ENCODE measurements around the gene PPFIA2. TPM values are rescaled to one million over a fixed set of nuclear protein-coding genes. Genes with fewer than 3 reads are reported as not detected.

PPFIA2 gene
- total and polyA plus RNA-seq, 10 of the 15 experiments (the other 5 are each of a cell fraction or from before 2014, with no cell fraction given): 0.06 to 0.39 (median 0.18) TPM; not detected in 6

- DNase-seq (ENCODE audit: low read depth, low spot score) (no peak), FAIRE-seq (peak; percentile 23), ATAC-seq (peak; percentile 75)
- no peaks in the 10 kb centered on the region for H3K9me3 ChIP-seq (replicated peaks; ENCODE audit: control insufficient read depth, insufficient read depth, low read length)
- SMC1A ChIA-PET (ENCODE audit: uncharacterized antibody, unreplicated experiment): interaction anchor here (1.2 kb wide), 1 partner anchor 13 kb away, joined by 3 read pairs; no protein-coding TSS in a partner anchor
- no peak overlapping the region for H2AFZ ChIP-seq (ENCODE audit: control insufficient read depth, low read depth, low read length)
- no TSS peak for BruUV-seq (replicated peaks)
- RAD21 ChIA-PET (ENCODE audit: unreplicated experiment): no interaction called here
- H4K20me1 ChIP-seq (ENCODE audit: control insufficient read depth, insufficient read depth): no peaks in the 10 kb centered on the region
- no peak overlapping the region for H3K4me2 ChIP-seq (ENCODE audit: control insufficient read depth, insufficient read depth)
- H3K27ac ChIP-seq (ENCODE audit: control insufficient read depth, insufficient read depth): no peak overlapping the region
- no peaks in the 10 kb centered on the region for H3K36me3 ChIP-seq (ENCODE audit: control insufficient read depth in 2 of 2, insufficient read depth in 2 of 2, low read length in 1 of 2)
- no peaks in the 10 kb centered on the region for H3K79me2 ChIP-seq (ENCODE audit: control insufficient read depth, insufficient read depth, low read length)
- in situ Hi-C loops (cut with MboI): no loop called here
- no peak for TF ChIP-seq MTA2 (IDR thresholded peaks at IDR 0.05; ENCODE audit: low read depth)
- no peak for TF ChIP-seq ZNF592 (IDR thresholded peaks at IDR 0.05)
- TF ChIP-seq RAD21 (IDR thresholded peaks at IDR 0.05; ENCODE audit: insufficient read depth, low read depth, low read length): peak; percentile 40
- TF ChIP-seq ATF7 (IDR thresholded peaks at IDR 0.05; ENCODE audit: low read depth): no peak
- peak; percentile 24; the same call in 1 of the 2 replicates for TF ChIP-seq SMC3 (IDR thresholded peaks at IDR 0.05; ENCODE audit: borderline replicate concordance, low read length)
- peak; percentile 37 to 55 (median 42); a peak in 5 of 6 replicates for TF ChIP-seq CTCF (IDR thresholded peaks at IDR 0.05 in 2 of 3, conservative IDR thresholded peaks at IDR 0.05 in 1 of 3; ENCODE audit: control insufficient read depth in 2 of 3, extremely low read depth in 1 of 3, insufficient read depth in 1 of 3, low read depth in 3 of 3, low read length in 3 of 3)
- no peak for TF ChIP-seq ATF3 (IDR thresholded peaks at IDR 0.05; ENCODE audit: borderline replicate concordance, extremely low read depth, low read depth, low read length)
- intact Hi-C loops (cut with micrococcal nuclease; ENCODE audit: unreplicated experiment): loop anchor here (2.0 kb wide), 1 partner anchor 178 kb away; no protein-coding TSS in a partner anchor
- no peak overlapping the region for H3K4me3 ChIP-seq
- POLR2A ChIA-PET: no interaction called here
- 42% methylated on average over 5 of the region's 5 CpGs for WGBS (ENCODE audit: insufficient coverage, insufficient replicate concordance, low lambda C conversion rate, missing lambda C conversion rate)
- CTCF ChIA-PET: interaction anchor here (0.6 to 1.6 kb wide), 11 partner anchors 10 to 471 kb away, joined by 3 to 6 read pairs (median 3); no protein-coding TSS in a partner anchor
- H3K4me1 ChIP-seq (ENCODE audit: control insufficient read depth, insufficient read depth, low read length): no peaks in the 10 kb centered on the region
- no peaks in the 10 kb centered on the region for H3K27me3 ChIP-seq (replicated peaks in 1 of 2; ENCODE audit: control insufficient read depth in 2 of 2, insufficient read depth in 2 of 2, low read length in 1 of 2)
- no peak overlapping the region for H3K9ac ChIP-seq (ENCODE audit: control insufficient read depth, insufficient read depth, low read length)
Observed at GRCh38 chr12:81450920-81451739, 308.0 kb downstream of the PPFIA2 start.

Data from GM12878 (cell line).